AG08395 (cell line): ENCODE results near the gene FAIM.
A peak's percentile ranks its signal among the peaks of the same experiment; 100 is the strongest.
"Not testable (repeated sequence)": the region's sequence is repeated elsewhere in the genome, so short reads cannot be mapped to it uniquely, and the experiment has no call there.

ENCODE experiments used
- DNase-seq: peaks from one replicate; pipeline ENCODE4 v3.0.0; 2012; ENCODE audit warnings: mixed read lengths, low spot score

FAIM gene, protein sequence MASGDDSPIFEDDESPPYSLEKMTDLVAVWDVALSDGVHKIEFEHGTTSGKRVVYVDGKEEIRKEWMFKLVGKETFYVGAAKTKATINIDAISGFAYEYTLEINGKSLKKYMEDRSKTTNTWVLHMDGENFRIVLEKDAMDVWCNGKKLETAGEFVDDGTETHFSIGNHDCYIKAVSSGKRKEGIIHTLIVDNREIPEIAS

DNA sequence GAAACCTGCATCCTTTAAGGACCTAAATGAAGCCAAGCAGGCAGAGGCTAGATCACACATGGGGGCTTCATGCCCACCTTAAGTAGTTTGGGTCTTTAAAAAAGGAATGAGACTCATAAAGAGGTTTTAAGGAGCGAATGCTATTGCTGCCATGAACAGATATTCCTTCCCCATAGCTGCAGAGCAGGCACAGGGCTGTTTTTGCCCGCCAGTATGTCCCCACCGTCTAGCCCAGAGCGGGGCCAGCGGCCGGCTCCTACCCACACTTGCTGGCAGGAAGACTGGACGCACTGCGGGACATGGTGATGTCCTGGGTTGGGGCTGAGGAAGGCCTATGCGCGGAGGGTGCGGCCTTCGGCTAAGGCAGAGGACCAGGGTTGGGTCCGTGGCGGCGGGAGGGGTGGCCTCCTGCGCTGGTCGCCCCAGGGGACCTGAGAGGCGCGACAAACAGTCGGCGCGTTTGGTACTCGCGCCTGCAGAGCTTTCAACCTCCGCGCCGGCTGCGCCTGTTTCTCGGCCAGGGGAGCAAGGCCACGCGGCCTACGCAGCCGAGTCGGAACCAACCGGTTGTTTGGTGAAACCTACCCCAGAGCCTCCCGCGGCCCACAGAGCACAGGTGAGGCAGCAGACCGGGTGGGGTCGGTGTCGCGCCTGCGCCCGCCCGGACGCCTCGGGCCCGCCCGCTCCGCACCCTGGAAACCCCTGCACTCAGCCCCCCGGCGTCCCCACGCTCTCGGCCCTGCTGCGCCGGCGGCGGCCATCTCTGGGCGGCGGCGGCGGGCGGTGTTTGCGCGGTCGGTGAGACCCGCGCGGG, at the start of gene FAIM:
FAIM (plus strand) TSS at position 450 of the 814 bp plus-strand sequence. CDS start 10,956 bp downstream, outside the sequence.
- peak; percentile 52 for DNase-seq

DNA sequence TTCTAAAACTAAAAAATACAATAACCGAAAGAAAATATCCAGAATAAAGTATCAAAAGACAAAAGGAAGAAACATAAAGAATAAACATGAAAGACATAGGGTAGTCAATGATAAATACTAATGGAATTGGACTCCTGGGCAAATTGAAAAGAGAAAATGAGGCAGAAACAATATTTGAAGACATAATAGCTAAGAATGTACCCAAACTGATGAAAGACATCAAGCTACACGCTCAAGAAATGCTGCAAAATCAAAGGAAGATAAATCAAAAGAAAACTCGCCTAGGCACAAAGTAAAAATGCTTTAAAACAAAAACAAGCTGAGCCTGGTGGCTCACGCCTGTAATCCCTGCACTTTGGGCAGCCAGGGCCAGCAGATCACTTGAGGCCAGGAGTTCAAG, 49.4 kb upstream of the FAIM start:
- no peak for DNase-seq

DNA sequence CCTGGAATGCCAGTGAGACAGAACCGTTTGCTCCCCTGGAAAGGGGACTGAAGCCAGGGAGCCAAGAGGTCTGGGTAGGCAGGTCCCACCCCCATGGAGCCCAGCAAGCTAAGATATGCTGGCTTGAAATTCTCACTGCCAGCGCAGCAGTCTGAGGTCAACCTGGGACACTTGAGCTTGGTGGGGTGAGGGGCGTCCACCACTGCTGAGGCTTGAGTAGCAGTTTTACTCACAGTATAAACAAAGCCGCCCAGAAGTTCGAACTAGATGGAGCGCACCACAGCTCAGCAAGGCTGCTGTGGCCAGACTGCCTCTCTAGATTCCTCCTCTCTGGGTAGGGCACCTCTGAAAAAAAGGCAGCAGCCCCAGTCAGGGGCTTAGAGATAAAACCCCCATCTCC, 48.1 kb upstream of the FAIM start:
- DNase-seq = no peak

DNA sequence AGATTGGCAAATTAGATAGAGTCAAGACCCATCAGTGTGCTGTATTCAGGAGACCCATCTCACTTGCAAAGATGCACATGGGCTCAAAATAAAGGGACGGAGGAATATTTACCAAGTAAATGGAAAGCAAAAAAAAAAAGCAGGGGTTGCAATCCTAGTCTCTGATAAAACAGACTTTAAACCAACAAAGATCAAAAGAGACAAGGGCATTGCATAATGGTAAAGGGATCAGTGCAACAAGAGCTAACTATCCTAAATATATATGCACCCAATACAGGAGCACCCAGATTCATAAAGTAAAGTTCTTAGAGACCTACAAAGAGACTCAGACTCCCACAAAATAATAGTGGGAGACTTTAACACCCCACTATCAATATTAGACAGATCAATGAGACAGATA, 45.7 kb upstream of the FAIM start:
- DNase-seq = not testable (repeated sequence)

DNA sequence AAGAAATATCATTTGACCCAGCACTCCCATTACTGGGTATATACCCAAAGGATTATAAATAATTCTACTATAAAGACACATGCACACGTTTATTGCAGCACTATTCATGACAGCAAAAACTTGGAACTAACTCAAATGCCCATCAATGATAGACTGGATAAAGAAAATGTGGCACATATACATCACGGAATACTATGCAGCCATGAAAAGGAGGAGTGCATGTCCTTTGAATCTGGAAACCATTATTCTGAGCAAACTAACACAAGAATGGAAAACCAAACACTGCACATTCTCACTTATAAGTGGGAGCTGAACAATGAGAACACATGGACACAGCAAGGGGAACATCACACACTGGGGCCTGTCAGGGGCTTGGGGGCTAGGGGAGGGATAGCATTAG, 42.3 kb upstream of the FAIM start:
- not testable (repeated sequence) for DNase-seq

DNA sequence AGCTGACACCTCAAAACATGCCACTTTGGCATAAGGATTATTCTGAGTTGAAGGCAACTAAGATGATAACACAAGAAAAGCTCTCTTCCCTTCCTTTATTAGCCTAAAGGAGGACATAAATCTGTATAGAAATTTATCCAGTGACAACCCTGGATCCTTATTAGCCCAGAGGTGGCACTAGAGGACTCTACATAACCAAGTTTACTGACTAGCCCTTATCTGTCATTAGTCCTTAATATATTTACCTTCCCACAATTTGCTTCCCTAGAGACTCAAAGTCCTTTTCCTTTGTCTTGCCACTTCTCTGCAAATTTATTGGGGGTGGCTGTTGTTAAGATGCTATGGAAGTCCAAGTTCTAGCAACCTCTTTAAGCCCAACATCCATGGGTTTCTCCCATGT, 41.2 kb upstream of the FAIM start:
- no peak for DNase-seq

DNA sequence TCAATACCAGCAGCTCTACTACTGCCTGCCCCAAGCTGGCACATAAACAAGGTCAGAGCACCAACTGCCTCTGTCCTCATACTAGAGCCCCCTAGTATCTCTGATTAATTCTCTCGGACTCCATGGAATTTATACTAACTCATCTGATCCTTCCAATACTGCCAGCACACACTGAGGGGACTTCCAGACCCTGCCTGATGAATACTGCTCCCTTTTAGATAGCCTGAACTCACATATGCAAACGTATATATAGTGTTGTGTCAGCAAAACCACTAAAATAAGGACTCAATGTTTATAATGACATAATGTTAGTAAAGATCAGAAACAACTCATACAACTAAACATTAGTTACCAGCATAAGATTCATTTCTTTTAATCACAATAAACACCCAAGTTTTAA, 39.5 kb upstream of the FAIM start:
- DNase-seq = no peak

DNA sequence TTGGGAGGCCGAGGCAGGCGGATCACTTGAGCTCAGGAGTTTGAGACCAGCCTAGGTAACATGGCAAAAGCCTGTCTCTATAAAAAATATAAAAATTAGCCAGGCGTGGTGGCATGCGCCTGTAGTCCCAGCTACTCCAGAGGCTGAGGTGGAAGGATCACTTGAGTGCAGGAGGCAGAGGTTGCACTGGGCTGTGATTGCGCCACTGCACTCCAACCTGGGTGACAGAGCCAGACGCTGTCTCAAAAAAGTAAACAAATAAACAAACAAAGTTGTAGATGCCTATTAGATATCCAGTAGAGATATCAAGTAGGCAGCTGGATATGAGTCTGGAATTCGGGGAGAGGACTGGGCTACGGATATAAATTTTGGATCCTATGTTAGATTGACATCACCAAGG, 38.9 kb upstream of the FAIM start:
- not testable (repeated sequence) for DNase-seq

DNA sequence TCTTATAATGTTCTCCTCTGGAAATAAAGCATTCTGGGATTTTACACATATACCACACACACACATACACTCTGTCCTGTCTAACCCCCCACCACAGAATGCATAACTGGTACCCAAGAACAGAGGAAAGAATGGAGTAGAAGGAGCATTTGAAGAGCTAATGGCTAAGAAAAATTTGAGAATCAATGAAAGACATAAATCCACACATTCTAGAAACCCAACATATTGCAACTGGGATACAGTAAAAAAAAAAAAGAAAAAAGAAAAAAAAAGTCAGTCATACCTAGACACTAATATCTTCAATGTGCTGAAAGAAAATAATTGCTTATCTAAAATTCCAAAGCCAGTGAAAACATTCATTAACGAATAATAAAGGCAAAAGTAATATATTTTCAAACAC, 35.4 kb upstream of the FAIM start:
- DNase-seq = no peak

DNA sequence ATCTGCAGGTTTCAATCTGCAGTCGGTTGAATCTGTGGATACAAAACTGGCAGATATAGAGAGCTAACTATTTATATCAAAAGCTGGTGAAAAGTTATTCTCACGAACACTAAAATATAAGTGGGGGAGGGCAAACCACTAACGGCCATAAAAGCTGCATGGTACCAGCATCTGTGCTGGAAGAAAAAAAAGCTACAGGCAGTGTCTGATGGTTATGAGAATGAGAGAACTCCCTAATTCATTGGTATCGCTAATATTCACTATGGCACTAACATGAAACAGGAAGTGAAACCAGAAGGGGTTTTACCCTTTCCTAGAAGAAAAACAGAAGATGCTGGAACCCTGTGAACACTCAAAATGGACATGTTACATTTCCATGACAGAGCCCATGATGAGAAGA, 30.4 kb upstream of the FAIM start:
- DNase-seq = no peak

DNA sequence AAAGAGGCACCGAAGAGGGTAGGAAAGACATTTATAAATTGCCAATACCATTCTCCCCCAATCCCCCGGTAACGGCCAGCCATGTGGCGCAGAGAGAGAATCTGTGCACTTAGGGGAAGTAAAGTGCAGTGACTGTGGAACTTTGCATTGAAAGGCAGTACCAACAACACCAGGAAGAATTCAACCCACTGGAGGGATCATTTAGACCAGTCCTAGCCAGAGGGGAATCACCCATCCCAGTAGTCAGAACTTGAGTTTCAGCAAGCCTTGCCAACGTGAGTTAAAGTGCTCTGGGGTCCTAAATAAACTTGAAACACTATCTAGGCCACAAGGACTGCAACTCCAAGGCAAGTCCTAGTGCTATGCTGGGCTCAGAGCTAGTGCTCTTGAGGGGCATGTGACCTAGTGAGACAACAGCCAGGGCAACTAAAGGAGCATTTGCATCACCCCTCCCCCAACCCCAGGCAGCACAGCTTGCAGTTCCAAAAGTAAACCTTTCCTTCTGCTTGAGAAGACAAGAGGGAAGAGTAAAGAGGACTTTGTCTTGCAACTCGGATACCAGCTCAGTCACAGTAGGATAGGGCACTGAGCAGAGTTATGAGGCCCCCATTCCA, 29.5 kb upstream of the FAIM start:
- no peak for DNase-seq

DNA sequence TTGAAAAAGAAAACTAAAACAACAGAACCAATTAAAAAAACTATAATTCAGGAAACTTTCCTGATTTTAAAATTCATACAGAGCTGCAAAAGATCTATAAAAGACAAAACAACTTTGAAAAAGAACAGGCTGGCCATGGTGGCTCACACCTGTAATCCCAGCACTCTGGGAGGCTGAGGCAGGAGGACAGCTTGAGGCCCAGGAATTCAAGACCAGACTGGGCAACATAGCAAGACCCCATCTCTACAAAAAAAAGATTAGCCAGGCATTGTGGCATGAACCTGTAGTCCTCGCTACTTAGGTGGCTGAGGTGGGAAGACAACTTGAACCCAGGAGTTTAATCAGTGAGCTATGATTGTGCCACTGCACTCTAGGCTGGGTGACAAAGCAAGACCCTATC, 21.2 kb upstream of the FAIM start:
- no peak for DNase-seq

DNA sequence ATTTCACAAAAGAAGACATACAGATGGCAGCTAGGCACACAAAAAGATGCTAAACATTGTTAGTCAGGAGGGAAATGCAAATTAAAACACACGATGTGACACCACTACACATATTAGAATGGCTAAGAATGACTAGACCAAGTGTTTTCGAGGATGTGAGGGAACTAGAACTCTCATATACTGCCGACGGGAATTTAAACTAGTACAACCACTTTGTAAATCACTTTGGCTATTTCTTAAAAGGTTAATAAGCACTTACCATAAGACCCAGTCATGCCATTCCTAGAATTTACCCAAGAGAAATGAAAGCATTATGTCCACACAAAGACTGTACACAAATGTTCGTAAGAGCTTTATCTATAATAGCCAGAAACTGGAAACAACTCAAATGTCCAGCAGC, 20.1 kb upstream of the FAIM start:
- no peak for DNase-seq

DNA sequence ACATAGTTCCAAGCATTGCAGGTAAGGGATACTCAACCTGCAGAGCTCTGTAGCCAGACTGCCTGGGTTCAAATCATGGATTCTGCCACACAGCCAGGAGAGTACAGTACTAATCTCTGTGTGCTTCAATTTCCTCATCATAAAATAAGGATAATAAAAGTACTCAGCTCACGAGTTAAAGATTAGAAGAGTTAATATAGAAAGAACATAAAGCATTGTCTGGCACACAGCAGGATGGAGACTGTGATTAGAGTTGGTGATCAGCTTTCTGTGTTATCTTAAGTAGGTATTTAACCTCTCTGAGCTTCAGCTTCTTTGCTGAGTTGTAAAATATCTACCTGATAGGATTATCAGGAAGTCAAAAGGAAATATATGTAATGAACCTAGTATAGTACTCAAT, 17.2 kb upstream of the FAIM start:
- DNase-seq = no peak

DNA sequence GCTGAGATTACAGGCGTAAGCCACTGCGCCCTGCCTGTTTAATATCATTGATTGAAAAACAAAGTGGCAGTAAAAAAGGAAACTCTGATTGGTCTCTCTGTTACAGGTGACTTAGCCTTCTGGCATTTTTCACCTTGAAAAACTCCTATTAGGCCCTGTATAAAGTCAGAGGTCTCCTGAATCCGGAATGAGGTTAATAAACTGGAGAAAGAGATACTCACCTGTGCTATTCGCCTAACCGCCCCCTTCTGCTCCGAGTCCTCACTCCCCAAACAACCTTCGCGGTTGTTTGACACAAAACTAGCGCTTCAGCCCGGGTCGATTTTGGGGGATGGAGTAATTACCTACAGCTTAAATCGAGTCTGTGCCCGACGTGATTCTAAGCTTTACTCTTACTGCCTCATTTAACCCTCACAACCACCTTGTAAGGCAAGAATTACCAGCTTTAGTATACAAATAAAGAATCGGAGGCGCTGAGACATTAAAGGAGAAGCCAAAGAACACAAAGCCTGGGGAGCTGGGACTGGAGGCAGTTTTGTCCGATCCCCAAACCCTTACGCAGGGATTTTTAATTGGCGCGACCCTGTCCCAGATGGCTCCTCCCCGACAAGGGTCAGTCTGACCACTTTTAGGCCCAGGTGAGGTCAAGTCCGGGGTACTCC, 15.0 kb upstream of the FAIM start:
- peak; percentile 4 for DNase-seq

DNA sequence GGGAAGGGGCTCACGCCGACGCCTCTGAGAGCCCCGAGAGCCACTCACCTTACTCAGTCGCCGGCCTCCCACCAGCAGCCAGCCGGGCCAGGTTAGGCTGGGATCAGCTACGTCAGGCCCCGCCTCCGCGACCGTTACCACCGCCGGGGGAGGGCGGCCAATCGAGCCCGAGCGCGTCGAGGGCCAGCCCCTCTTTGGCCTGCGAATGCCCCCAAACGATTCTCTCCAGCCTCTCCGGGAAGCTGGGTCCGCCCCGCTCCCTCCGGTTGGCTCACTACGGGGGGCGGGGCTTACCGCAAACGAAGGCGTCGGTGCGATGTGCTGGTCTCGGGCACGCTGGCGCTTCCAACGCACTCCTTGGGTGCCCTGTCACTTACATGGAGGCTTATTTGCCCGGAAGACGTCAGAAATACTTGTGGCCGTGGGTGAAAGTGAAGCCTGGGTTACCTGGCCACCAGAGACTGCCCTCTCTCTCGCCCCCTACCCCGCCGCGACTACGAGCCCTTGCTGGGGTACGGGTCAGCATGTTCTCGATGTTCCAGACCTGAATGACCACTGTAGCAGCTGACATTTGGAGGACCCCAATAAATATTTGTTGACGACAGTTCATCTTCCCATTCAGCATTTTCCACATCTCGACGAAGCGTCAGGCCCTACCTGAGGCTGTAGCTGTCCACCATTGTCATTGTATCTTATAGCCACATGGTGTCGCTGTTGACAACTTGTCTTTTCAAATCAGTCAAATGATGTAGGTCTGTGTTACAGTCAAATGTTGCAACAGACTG, 14.2 kb upstream of the FAIM start, which contains the start of gene CEP70:
CEP70 (minus strand) TSS at position 111 of the 785 bp plus-strand sequence. CDS start 21,333 bp downstream, outside the sequence.
- peak; percentile 96 for DNase-seq

DNA sequence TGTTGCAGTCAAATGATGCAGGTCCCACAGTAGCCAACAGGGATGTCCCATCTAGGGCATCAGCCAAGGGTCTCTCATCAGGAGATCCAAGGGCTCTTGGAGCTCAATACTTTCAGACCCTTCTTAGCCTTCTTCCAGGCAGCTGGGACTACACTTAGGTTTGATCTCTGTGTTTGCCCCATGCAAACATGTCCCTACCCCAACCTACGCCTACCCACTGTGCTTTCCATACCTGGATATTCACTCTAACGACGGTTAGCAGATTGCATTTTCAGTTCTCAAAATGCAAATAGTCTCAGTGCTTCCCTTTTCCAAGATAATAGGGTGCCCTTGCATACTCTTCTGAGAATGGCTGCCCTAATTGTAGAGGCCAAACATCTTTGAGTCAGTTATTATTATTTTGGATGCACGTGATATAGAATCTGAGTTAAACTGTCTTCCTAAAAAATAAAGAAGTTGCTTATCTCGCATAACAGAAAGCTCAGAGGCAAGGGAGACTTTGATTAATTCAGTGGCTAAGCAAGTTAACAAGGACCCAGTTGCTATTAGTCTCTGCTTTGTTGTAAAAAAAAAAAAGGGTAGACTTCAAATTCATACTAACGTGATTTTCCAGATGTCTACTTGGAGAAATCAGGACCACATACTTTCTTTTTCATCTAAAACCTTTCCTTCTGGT, 13.5 kb upstream of the FAIM start:
- DNase-seq = no peak

DNA sequence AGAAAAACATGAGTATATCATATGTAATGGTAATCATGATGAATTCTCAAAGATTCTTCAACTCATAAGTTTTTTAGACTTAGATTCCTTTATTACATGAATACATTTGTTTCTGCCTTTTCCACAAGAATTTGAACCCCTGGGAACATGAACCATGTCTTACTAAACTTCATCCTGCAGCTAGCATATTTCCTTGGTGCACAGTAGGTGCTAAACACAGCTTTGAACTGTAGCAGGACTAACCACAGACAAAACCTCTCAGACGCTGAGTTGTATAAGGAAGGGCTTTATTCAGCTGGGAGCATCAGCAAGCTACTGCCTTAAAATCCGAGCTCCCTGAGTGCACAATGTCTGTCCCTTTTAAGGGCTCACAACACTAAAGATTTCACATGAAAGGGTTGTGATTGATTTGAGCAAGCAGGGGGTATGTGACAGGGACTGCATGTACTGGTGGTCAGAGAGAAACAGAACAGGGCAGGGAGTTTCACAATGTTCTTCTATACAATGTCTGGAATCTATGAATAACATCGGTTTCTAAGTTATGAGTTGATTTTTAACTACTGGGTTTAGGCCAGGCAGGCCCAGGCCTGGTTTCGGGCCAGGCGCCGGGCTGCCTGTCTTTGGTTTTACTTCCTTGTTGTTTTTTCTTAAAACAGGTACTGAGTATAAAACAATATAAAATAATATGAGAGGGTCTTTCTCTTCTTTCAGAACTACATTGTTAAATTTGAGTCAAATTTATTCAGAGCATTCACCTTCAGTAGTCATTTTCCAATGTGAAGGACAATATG, 11.2 kb upstream of the FAIM start:
- not testable (repeated sequence) for DNase-seq

DNA sequence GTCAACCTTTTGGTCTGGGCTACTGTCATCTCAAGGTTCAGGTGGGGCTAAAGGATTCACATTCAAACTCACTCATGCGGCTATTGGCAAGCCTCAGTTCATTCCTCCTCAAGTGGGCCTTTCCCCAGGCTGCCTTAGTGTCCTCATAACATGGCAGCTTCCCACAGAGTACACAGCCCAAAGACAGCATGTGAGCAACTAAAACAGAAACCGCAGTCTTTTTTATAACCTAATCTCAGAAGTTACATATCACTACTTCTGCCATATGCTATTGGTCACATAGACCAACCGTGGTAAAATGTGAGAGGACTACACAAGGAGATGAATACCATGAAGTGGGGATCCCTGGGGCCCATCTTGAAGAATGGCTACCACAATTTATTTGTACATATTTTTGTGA, 10.0 kb upstream of the FAIM start:
- DNase-seq = no peak

DNA sequence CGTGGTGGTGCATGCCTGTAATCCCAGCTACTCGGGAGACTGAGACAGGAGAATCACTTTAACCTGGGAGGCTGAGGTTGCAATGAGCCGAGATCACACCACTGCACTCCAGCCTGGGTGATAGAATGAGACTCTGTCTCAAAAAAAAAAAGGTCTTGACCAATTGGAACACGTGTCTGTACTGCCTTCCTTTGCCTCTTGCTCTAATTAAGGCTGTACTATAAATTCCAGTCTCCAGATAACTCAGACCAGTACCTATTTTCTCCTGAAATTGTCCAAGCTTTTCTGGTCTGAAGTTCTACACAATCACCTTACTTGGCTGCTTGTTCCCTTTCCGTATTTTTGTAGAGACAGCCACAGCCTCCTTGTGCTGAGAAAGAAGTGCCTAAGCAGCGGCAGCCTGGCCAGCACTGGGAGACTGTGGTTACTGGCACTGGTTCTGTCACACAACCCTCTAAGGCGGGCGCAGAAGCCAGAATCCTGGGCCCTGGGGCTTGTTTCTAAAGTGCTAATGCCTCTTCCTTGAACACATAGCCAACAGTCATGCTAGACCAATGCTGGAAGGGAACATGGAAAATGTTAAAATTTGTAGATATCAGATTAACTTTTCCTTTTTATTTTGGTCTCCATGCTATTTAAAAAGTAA, 8.3 kb upstream of the FAIM start:
- peak; percentile 65 for DNase-seq
